ENCODE data around the gene ABCC3.

Gene ABCC3

DNA sequence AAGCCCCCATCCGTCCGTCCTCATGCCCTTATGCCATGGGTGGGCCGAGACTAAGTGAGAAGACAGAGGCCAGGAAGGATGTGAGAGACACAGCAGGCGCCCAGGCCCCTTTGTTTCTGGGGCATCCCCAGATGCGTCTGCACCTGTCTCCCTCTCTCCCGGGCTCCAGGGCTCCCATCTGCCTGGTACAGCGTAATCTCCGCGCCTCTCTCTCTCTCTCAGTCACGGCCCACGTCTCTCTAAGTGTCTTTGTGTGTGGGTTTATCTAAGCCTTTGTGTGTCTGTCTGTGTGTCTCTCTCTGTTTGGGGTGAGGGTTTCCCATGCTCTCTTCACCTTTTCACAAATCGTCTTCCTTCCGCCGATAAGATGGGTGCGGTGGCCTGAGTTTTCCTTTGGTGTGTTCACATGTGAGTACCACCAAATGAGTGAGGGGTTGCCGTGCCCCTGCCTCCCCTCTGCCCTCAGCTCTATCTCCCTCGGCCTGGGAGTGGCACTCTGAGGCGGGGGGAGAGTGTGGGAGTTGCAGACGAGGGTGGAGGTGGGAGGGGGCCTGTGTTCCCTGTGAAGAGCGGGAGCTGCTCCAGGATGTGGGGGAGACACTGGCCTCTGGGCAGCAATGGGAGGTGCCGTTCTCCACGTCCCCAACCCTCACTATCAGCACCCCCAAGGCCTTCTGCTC is 25.8 kb upstream of the ABCC3 start:
- DNase-seq = no peak

DNA sequence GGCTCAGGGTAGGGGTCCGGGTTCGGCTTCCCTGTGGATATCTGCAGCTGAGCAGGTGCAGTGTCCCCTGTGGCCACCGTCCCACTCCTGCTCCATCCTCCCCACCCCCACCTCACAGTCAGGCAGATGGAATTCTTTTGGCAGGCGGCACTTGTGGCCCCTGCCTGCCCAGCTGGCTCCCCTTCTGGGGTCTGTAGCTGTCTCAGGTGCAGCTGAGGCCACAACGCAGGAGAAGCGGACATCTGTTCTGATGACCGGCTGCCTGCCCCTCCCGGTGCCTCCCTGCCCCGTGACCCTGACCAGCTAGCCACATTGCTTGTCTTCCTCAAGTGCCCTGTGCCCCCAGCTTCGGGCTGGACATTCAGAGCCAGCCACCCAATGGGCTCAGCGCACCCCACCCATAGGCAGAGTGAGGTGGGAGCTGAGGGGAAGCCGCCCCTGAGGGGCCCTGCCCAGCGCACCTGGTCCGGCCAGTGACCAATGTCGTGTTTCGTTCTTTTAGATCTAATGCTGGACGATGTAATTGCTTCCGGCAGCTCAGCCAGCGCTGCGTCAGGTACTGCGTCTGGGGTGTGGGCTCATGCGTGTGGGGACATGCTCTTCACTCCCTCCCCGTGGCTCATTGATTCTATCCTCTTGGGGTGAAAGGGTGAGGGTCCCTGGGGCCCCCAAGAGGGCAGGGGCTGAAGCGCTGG is 25.2 kb upstream of the ABCC3 start:
- DNase-seq = no peak

DNA sequence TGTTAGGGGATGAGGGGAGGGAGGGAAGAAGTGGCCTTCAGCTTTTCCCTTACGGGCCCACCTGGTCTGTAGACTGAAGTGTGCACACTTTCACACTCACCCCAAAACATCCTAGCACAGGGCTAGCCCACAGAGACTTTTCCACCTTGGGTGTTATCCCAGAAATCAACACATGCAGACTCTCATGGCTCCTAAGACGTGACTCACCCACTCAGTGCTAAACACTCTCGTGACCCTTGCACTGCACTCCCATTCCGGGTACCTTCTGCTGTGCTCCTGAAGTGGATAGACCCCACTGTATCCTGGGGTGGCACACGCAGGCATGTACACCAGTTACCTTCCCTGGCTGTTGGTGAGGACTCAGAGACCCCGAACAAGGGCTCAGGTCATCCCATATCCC is 23.0 kb upstream of the ABCC3 start:
- DNase-seq = no peak

DNA sequence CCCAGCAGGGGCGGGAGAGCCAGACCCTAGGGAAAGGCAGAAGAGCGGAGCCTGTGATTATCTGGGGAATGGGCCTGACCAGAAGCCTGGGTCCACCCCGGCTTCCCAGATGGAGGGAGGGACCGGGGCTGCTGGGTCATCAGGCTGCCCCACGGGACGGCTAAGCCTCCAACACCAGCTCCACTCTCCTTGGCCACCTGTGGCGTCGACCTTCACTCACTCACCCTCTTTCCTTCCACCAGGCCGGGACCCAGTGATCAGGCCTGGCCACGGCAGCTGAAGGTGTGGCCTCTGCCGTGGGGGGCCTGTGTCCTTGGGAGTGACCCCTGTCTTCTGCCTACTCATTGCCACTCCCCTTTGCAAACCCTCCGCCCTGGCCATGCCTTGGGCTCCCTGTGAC is 22.4 kb upstream of the ABCC3 start:
- no peak for DNase-seq

DNA sequence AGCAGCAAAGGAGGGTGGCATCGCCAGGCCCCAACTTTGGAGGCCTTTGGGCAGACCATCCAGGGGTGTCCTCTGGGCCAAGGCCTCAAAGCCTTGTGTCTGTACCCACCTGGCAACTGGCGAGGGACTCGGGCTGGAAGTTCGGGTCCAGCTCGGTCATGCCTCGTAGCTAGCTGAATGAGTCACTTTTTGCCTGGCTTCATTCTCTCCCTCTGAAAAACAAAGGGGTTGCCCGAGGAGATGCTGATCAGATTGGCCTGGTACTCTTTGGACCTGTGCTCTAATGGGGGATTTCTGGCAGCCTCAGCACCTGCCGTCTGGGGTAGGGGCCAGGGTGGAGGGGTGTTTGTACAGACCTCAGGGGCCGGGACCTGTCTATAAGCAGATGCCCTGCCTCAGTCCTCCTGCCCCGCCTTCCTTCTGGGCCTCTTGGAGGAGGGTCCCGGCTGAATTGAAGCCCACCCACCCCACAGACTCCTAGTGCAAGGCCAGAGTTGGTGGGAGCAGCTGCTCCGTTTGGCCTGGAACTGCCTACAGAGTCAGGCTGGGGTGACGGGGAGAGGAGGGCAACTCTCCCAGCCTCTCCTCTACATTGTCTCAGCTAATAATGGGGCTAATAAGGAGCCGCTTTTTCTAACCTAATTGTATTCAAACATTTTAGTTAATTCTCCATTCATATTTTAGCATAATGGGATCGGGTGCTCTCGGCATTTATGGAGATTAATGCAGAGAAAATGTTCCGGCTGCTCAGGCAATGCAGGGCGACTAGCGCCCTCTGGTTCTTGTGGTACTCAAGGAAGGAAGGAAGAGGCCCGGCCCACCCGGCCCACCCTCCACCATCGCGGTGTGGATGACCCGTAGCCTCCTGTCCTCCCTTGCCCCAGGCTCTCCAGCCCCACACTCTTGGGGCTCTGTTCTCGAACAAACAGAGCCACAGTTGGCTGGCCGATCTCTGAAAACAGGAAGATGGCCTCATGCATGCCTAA is 21.4 kb upstream of the ABCC3 start:
- no peak for DNase-seq

DNA sequence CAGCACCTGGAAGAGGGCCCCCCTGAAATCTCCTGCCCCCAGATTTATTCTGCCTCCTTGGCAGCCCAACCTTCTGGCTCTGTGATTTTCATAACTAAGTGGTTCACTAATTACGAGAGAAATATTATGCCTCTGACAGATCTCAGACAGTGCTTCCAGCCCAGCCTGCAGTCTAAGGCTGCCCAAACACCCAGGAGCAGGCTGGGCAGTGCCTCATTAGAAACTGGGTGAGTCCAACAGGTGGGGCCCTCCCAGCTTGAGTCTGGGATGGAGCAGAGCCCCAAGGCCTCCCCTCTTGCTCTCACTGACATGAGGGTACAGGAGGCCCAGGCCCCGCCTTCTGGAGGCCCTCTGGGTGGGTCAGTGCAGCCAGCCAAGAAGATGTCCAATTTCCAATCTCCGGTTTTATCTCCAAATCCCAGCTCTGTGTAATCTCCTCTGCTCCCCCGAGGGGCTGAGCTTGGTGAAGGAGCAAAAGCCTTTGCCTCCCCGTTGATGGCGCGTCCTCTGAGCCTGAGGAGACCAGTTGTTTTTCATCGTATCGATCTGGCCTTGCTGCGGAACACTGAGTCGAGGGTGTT is 20.1 kb upstream of the ABCC3 start:
- DNase-seq = no peak

DNA sequence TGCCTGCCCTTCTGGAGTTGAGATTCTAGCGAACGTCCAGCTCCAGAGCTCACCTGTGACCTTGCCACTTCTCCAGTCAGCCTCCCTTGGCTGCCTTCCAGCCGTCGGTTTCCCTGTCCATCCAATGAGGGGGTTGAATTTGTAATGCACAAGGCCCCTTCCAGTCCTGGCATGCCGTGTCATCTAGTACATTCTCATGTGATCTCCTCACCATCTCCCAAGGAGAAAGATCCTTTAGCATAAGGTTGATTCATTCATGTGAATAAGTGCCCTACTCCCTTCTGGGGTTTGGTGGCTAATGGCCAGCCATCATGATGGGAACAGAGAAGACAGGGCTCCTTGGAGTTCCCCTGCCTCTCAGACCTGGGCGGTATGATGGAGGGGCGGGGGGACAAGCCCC is 18.9 kb upstream of the ABCC3 start:
- no peak for DNase-seq

DNA sequence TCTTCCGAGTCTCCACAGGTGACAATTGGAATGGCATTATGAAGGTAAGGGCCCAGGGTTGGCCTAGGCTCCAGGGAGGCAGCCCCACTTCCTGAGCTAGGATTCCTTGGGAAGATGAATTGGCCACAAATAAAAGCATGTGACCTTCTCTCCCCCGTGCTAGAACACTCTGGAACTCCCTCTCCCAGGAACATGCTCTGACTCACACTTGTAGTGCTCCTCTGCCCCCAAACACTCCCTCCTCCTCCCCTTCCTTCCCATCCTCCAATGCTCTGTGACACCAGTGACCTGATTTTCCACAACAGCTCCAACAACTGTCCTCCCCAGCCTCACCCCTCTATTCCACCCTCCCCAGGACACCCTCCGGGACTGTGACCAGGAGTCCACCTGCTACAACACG is 16.4 kb upstream of the ABCC3 start:
- no peak for DNase-seq

DNA sequence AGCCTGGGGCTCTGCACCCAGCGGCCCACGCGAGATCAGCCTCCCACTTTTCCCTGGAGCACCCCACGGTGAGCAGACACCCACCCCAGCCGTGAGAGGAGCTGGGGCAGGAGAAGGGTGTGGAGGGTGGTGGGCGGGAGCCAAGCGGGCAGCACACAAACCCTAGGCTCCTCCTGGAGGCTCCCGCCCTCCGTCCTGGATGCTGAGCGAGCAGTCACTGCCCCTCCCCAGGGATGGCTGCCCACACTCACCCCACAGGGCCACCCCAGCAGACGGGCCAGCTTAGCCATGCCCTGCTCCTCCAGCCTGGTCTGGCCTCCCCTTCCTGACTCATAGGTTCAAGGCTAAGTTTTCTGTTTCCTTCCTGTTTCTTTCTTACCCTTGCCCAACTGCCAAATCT is 15.7 kb upstream of the ABCC3 start:
- DNase-seq = no peak

DNA sequence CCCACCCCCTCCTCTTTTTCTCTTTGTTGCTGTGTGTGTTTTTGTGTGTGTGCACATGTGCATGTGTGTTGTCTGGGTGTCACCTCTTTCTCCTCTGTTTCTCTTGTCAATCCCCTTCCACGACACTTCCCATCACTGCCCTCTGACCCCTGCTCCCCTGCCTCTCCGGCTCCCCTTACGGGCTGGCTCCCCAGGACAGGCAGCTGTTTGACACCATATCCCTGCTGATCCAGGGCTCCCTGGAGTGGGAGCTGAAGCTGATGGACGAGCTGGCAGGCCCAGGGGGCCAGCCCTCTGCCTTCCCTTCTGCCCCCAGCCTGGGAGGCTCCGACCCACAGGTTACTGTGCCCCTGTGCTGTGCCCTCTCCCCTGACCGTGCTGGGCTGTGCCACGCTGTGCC is 15.2 kb upstream of the ABCC3 start:
- DNase-seq = no peak

DNA sequence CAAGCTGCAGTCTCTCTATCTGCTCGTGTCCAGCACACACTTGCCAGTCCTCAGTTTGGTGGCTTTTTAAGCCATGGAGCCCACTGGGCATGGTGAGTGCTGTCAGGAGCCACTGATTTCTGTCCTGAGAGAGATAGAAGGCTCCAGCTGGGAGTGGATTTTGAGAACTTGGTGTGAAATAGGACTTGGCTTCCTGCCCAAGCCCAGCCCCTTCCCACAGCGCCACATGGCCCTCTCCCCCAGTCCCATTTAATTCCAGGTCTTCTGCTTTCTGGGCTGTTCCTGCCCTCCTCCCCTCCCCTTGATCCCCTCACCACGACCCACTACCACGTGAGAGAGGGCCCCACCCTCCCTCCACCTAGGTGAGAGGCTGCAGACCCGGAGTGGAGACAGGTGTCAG is 14.4 kb upstream of the ABCC3 start:
- no peak for DNase-seq

DNA sequence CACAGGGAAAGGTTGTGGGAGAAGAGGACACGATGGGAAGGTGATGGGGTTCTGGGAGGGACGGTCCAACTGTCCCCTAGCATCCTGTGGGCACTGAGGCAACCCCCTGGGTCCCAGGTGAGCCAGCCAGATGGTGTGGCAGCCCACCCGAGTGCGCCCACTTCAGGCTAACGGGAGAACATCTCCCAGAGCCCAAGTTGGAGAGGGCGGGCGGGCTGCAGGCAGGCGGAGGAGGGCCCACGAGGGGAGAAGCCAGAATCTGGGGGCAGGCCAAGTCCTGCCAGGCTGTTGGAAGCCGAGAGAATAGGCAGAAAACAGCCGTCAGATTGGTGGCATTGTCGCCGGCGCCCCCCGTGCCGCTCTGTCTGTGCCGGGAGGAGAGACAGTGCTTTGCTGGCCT is 13.8 kb upstream of the ABCC3 start:
- DNase-seq = no peak

DNA sequence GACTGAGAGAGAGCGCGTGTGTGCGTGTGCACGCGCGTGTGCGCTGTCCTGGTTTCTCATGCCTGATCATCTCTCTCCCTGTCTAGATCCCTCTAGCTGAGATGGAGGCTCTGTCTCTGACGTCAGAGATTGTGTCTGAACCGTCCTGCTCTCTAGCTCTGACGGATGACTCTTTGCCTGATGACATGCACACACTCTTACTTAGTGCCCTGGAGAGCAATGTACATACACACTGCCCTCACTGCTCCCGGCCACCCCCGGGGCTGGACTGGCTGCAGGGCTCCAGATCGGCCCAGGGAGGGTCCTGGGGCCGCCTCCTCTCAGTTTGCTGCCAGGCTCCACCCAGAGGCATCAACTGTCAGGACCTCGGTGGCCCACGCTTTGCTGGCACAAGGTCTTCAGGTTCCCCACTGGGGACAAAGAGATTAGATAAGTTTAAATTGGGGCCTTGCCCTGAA is 13.1 kb upstream of the ABCC3 start:
- no peak for DNase-seq

DNA sequence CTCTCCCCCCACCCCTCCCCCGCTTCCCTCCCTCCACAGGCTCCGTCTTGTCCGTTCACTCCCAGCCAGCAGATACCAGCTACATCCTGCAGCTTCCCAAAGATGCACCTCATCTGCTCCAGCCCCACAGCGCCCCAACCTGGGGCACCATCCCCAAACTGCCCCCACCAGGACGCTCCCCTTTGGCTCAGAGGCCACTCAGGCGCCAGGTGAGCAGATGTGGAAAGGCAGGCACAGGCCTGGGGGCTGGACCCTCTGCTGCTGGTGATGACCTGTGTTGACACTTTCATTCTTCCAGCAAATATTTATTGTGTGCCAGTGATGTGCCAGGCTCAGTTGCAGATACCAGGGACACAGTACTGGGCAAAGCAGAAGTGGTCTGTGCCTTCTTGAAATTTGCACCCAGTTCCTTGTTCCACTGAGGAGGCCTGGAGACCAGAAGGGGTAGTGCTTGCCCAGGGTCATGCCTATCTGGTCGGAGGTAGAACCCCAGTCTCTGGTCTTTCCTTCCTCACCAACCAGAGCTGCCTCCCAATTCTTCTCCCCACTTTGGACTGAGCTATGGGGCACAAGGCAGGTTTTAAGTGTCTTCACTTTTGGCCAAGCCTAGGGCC is 10.3 kb upstream of the ABCC3 start:
- DNase-seq = no peak

DNA sequence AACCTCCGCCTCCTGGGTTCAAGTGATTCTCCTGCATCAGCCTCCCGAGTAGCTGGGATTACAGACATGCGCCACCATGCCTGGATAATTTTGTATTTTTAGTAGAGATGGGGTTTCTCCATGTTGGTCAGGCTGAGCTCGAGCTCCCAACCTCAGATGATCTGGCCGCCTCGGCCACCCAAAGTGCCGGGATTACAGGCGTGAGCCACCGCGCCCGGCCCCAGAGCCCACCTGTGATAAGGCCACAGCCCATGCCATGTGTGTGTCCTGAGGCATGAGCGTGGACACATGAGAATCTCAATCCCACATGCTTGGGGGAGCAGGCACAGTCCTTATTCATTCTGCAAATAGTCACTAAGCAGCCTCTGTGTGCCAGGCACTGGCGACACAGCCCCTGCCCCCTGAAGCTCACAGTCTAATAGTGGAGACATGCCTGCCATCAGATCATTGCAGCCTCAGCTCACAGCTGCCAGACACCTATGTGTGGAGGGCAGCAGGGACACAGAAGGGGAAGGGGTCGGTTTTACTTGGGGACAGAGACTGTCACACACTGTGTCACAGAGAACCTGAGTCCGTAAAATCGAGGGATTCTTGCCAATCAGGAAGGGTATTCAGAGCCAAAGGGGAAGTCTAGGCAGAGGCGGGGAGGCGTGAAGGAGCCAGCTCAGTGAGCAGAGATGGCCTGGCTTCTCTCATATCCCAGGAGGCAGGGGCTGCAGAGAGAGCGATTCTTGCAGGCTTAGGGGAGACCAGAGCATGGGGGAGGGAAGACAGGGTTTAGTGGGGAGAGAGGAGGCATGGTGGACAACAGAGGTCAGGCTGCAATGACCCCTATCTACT is 9.4 kb upstream of the ABCC3 start:
- DNase-seq = no peak

DNA sequence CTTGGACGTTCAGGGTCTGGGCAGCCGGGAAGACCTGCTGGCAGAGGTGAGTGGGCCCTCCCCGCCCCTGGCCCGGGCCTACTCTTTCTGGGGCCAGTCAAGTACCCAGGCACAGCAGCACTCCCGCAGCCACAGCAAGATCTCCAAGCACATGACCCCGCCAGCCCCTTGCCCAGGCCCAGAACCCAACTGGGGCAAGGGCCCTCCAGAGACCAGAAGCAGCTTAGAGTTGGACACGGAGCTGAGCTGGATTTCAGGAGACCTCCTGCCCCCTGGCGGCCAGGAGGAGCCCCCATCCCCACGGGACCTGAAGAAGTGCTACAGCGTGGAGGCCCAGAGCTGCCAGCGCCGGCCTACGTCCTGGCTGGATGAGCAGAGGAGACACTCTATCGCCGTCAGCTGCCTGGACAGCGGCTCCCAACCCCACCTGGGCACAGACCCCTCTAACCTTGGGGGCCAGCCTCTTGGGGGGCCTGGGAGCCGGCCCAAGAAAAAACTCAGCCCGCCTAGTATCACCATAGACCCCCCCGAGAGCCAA is 8.6 kb upstream of the ABCC3 start:
- DNase-seq = peak; percentile 57 to 60

DNA sequence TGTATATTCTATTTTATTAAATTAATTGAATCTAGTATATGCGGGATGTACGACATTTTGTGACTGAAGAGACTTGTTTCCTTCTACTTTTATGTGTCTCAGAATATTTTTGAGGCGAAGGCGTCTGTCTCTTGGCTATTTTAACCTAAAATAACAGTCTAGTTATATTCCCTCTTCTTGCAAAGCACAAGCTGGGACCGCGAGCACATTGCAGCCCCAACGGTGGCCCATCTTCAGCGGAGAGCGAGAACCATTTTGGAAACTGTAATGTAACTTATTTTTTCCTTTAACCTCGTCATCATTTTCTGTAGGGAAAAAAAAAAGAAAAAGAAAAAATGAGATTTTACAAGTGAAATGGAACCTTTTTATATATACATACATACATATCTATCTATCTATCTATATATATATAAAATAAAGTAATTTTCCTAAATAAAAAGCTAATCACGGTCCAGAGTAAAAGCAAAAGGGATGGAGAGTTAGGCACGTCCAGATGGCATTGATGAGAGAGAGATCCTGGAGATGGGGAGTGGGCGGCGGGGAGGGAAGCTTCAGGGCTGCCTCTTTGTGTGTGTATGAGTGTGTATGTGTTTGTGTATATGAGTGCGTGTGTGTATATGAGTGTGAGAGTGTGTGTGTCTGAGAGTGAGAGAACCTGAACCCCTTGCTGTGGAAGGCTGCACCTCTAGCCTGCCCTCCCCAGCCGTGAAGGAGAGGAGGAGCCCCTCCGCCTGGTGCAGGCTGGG is 7.5 kb upstream of the ABCC3 start:
- no peak for DNase-seq

DNA sequence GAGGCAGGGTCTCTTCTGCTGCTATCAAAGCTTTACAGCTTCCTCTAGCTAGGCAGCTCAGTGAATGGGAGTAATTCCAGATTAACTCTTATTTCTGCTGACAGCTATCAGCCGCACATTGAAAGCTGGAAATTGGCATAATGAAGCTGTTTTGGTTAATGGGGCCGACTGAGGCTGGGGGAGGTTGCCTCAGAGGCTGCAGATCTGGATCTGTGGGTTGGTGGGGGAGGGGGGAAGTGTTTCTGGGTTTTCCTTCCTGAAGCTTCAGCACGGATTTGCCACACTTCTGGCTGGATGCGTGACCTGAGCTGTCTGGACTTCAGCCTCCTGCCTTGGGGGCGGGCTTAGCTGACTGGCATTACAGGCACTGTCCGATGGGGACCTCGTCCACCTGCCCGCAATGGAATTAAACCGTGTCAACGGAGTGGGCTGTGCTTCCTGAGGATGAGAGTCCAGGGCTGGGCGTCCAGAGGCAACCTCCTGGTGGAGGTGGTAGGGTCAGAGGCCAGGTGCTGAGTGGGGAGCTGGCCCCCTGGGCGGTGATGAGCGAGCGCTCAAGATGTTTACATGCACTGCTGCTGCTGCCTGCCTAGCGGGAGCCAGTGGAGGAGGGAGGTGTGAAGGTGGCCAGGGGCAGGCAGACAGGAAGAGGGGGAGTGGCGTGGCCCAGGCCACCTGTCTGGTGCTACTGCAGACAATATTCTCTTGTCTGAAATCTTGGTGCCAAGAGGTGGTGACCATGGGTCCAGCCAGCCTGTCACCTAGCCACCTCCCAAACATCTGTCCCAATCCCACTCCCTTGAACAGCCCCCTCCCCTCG is 6.7 kb upstream of the ABCC3 start:
- DNase-seq = no peak

DNA sequence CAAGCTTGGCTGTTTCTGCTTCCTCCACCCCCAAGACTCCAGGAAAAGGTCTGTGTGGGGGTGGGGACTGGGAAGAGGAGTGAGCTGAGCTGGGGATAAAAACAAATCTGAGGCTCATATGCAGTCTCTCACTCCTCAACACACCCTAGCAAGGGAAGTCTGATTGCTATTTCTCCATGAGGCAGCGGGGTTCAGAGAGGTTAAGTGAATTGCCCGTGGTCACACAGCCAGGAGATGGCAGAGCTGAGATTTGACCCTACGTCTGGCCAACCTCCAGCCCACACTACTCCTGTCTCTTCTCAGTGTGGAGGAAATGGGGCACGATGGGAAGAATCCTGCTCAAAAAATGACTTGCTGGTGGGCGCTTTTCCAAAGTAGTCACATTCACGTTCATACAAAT is 4.8 kb upstream of the ABCC3 start:
- DNase-seq = no peak

Data from stimulated activated CD4-positive, alpha-beta T cell treated with anti-CD3 and anti-CD28 coated beads, Interleukin-4, amount 100 ng/mL, for 4 hours (primary cell).